Articular chondrocyte of knee joint (primary cell): ENCODE measurements around the gene NCBP3. TPM values are rescaled to one million over a fixed set of nuclear protein-coding genes. Genes with fewer than 3 reads are reported as not detected.

Experiments used
- total RNA-seq: library from RNA; depleted of rRNA; stranded (reverse); fragments of >200 nt; gene quantifications from 2 replicates; pipeline ENCODE4 v1.2.3, GENCODE V29; 2012

NCBP3 gene
- 35.7 and 81.7 TPM in 2 replicates for total RNA-seq

GRCh38 chr17:3845621-3846436 lies at the start of gene NCBP3:
TSS of gene NCBP3 (minus strand) at chr17:3846246. CDS start at chr17:3846223, 23 bp downstream.

GRCh38 chr17:3893003-3893719 lies 47.1 kb upstream of the NCBP3 start, which contains the start of gene CAMKK1:
TSS of gene CAMKK1 (minus strand) at chr17:3893053. CDS start at chr17:3885687, 7,366 bp downstream.

GRCh38 chr17:3800362-3801271 lies 45.4 kb downstream of the NCBP3 start, which contains the start of gene ITGAE:
TSS of gene ITGAE (minus strand) at chr17:3801188. CDS start at chr17:3801144, 44 bp downstream.

Other genes starting within 250 kb of the NCBP3 start
- gene TRPV1, start 236.8 kb downstream of the NCBP3 start, total RNA-seq: 2.0 and 2.5 TPM in 2 replicates
- 11.8 and 14.1 TPM in 2 replicates for gene SHPK, start 210.0 kb downstream of the NCBP3 start, total RNA-seq
- gene CTNS, start 209.5 kb downstream of the NCBP3 start, total RNA-seq: 12.6 and 23.1 TPM in 2 replicates
- gene TAX1BP3, start 177.7 kb downstream of the NCBP3 start, total RNA-seq: 127 and 146 TPM in 2 replicates
- 11.5 and 12.5 TPM in 2 replicates for gene EMC6, start 177.4 kb downstream of the NCBP3 start, total RNA-seq
- gene P2RX5, start 150.1 kb downstream of the NCBP3 start, total RNA-seq: 0.78 and 1.6 TPM in 2 replicates
- gene HASPIN, start 122.3 kb downstream of the NCBP3 start, total RNA-seq: 2.4 and 4.1 TPM in 2 replicates
- 25.0 and 30.9 TPM in 2 replicates for gene ITGAE, start 45.1 kb downstream of the NCBP3 start, total RNA-seq
- 5.9 and 6.1 TPM in 2 replicates for gene CAMKK1, start 46.8 kb upstream of the NCBP3 start, total RNA-seq
- under 0.01 TPM in 1 of 2 replicates, not detected in the other for gene P2RX1, start 70.2 kb upstream of the NCBP3 start, total RNA-seq
- gene ATP2A3, start 118.2 kb upstream of the NCBP3 start, total RNA-seq: 3.7 and 3.9 TPM in 2 replicates